WTC11 (cell line): Measurements from ENCODE around the gene AJM1. TPM values are rescaled to one million over a fixed set of nuclear protein-coding genes. Genes with fewer than 3 reads are reported as not detected.

Source experiments
- ATAC-seq: fragments of 200-7000 bp; cut with Tn5 transposase; 2 replicates; pipeline ENCODE4 v1.10.0; 2021; ENCODE audit warnings: mild to moderate bottlenecking, moderate library complexity
- CTCF ChIA-PET: fragments of 300-600 bp; sonication (Branson Sonifier 250); formaldehyde crosslinking; loops from one replicate; lab custom pipeline; 2021; ENCODE audit warnings: antibody characterized with exemption; lab: Charles Lee
- POLR2A ChIA-PET: fragments of 350-600 bp; sonication (Branson Sonifier 250); formaldehyde crosslinking; loops from one replicate; lab custom pipeline; 2021; ENCODE audit warnings: antibody characterized with exemption; lab: Charles Lee
- DNase-seq: peaks from one replicate; pipeline ENCODE4 v3.0.0; 2021; ENCODE audit warnings: low spot score
- H3K27ac Mint-ChIP-seq: 2 replicates; pipeline ENCODE4 v1.8.0; 2021; ENCODE audit warnings: mixed read lengths
- H3K27me3 Mint-ChIP-seq: 2 replicates; pipeline ENCODE4 v1.8.0; 2021; ENCODE audit warnings: low read depth, mild to moderate bottlenecking, moderate library complexity, mixed read lengths
- H3K36me3 Mint-ChIP-seq: 2 replicates; pipeline ENCODE4 v1.8.0; 2021; ENCODE audit warnings: mixed read lengths
- H3K4me1 Mint-ChIP-seq: 2 replicates; pipeline ENCODE4 v1.8.0; 2022; ENCODE audit warnings: mixed read lengths
- H3K4me3 Mint-ChIP-seq: 2 replicates; pipeline ENCODE4 v1.8.0; 2021; ENCODE audit warnings: mild to moderate bottlenecking, moderate library complexity, mixed read lengths
- H3K9me3 Mint-ChIP-seq: 2 replicates; pipeline ENCODE4 v1.8.0; 2021; ENCODE audit warnings: mixed read lengths
- E2F1 ChIP-seq: sonication (generic); formaldehyde crosslinking; IDR thresholded peaks from 2 replicates; pipeline ENCODE4 v1.8.0; 2022; ENCODE audit warnings: mild to moderate bottlenecking, missing genetic modification reagents
- EMX1 ChIP-seq: fragments of 250-450 bp; sonication (Bioruptor Pico); IDR thresholded peaks from 2 replicates; pipeline ENCODE4 v1.8.0; 2021; ENCODE audit warnings: mild to moderate bottlenecking
- FOXK1 ChIP-seq: sonication (generic); formaldehyde crosslinking; IDR thresholded peaks from 2 replicates; pipeline ENCODE4 v1.8.0; 2022; ENCODE audit warnings: mild to moderate bottlenecking, moderate library complexity, missing genetic modification reagents
- HMGA2 ChIP-seq: fragments of 250-450 bp; sonication (Bioruptor Pico); IDR thresholded peaks from 2 replicates; pipeline ENCODE4 v1.4.0; 2021; ENCODE audit warnings: mild to moderate bottlenecking, moderate library complexity
- IRF1 ChIP-seq: sonication (generic); formaldehyde crosslinking; IDR thresholded peaks from 2 replicates; pipeline ENCODE4 v1.8.0; 2023; ENCODE audit warnings: missing genetic modification reagents
- MLX ChIP-seq: sonication (generic); formaldehyde crosslinking; IDR thresholded peaks from 2 replicates; pipeline ENCODE4 v1.8.1; 2023; ENCODE audit warnings: mild to moderate bottlenecking, missing genetic modification reagents, moderate library complexity
- MXD4 ChIP-seq: fragments of 250-450 bp; sonication (Bioruptor Pico); IDR thresholded peaks from 2 replicates; pipeline ENCODE4 v1.8.0; 2021; ENCODE audit warnings: mild to moderate bottlenecking, moderate library complexity, borderline replicate concordance
- NR1H2 ChIP-seq: sonication (generic); formaldehyde crosslinking; IDR thresholded peaks from 2 replicates; pipeline ENCODE4 v1.9.0; 2021; ENCODE audit warnings: mild to moderate bottlenecking, moderate library complexity, missing genetic modification reagents
- RELA ChIP-seq: sonication (generic); formaldehyde crosslinking; IDR thresholded peaks from 2 replicates; pipeline ENCODE4 v1.8.1; 2022; ENCODE audit warnings: missing genetic modification reagents, mild to moderate bottlenecking, borderline replicate concordance
- SP1 ChIP-seq: sonication (generic); formaldehyde crosslinking; conservative IDR thresholded peaks from 2 replicates; pipeline ENCODE4 v1.8.1; 2022; ENCODE audit warnings: missing genetic modification reagents
- TP53 ChIP-seq: sonication (generic); formaldehyde crosslinking; IDR thresholded peaks from 2 replicates; pipeline ENCODE4 v1.8.1; 2023; ENCODE audit warnings: mild to moderate bottlenecking, missing genetic modification reagents
- ZNF423 ChIP-seq: fragments of 250-450 bp; sonication (Bioruptor Pico); IDR thresholded peaks from 2 replicates; pipeline ENCODE4 v2.1.2; 2022; ENCODE audit warnings: mild to moderate bottlenecking, moderate library complexity
- ZNF671 ChIP-seq: fragments of 250-450 bp; sonication (Bioruptor Pico); IDR thresholded peaks from 2 replicates; pipeline ENCODE4 v1.8.0; 2021; ENCODE audit warnings: mild to moderate bottlenecking
- total RNA-seq: library from RNA; stranded (reverse); gene quantifications from 3 replicates; pipeline ENCODE4 v1.2.3, GENCODE V29; 2021
- TF ChIP-seq, protein P1 (sequence below): fragments of 250-450 bp; sonication (Bioruptor Pico); IDR thresholded peaks from 2 replicates; pipeline ENCODE4 v1.9.0; 2021; ENCODE audit warnings: moderate library complexity, mild to moderate bottlenecking, inconsistent platforms, borderline replicate concordance
- TF ChIP-seq, protein P2 (sequence below): sonication (generic); formaldehyde crosslinking; conservative IDR thresholded peaks from 2 replicates; pipeline ENCODE4 v1.8.1; 2023; ENCODE audit warnings: mild to moderate bottlenecking, low read depth, missing genetic modification reagents, moderate library complexity

Gene AJM1
- total RNA-seq, 1 experiment from 2014 or later: 1.6 TPM

GRCh38 chr9:136815422-136815782 lies 26.9 kb upstream of the AJM1 start:
- H3K4me3 Mint-ChIP-seq: no peak overlapping the region
- CTCF ChIA-PET: interaction anchor here (0.7 kb wide), 1 partner anchor 24 kb away, joined by 3 read pairs; no protein-coding TSS in a partner anchor
- no peaks in the 10 kb centered on the region for H3K27me3 Mint-ChIP-seq
- POLR2A ChIA-PET: no interaction called here
- H3K36me3 Mint-ChIP-seq: peaks cover 34% of the 10 kb centered on the region
- DNase-seq: no peak
- no peaks in the 10 kb centered on the region for H3K9me3 Mint-ChIP-seq
- H3K27ac Mint-ChIP-seq: no peak overlapping the region
- no peak for ATAC-seq
- TF ChIP-seq EMX1 (CRISPR knock-in tag): no peak
- no peak for TF ChIP-seq E2F1 (CRISPR knock-in tag)
- no peak for TF ChIP-seq HMGA2 (CRISPR knock-in tag)
- TF ChIP-seq RELA: no peak
- TF ChIP-seq, all 79 proteins: peak for 0
- peaks cover 3% of the 10 kb centered on the region; the same call in 1 of the 2 replicates for H3K4me1 Mint-ChIP-seq

- Mint-ChIP-seq H3K9me3 (no peaks in the 10 kb centered on the region), H3K27me3 (no peaks in the 10 kb centered on the region), H3K36me3 (peaks cover 9% of the 10 kb centered on the region), H3K4me3 (peak overlapping the region; percentile 75), H3K27ac (peak overlapping the region; percentile 14; the same call in 1 of the 2 replicates), H3K4me1 (peaks cover 14% of the 10 kb centered on the region)
- TF ChIP-seq, protein P1, sequence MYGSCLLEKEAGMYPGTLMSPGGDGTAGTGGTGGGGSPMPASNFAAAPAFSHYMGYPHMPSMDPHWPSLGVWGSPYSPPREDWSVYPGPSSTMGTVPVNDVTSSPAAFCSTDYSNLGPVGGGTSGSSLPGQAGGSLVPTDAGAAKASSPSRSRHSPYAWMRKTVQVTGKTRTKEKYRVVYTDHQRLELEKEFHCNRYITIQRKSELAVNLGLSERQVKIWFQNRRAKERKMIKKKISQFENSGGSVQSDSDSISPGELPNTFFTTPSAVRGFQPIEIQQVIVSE (CRISPR knock-in tag): no peak
- 0 out of 2 replicates have a peak, but pooled peaks have one; percentile 17 for TF ChIP-seq FOXK1 (CRISPR knock-in tag)
- 0 out of 2 replicates have a peak, but pooled peaks have one; percentile 23 for TF ChIP-seq IRF1 (CRISPR knock-in tag)
- TF ChIP-seq, protein P2, sequence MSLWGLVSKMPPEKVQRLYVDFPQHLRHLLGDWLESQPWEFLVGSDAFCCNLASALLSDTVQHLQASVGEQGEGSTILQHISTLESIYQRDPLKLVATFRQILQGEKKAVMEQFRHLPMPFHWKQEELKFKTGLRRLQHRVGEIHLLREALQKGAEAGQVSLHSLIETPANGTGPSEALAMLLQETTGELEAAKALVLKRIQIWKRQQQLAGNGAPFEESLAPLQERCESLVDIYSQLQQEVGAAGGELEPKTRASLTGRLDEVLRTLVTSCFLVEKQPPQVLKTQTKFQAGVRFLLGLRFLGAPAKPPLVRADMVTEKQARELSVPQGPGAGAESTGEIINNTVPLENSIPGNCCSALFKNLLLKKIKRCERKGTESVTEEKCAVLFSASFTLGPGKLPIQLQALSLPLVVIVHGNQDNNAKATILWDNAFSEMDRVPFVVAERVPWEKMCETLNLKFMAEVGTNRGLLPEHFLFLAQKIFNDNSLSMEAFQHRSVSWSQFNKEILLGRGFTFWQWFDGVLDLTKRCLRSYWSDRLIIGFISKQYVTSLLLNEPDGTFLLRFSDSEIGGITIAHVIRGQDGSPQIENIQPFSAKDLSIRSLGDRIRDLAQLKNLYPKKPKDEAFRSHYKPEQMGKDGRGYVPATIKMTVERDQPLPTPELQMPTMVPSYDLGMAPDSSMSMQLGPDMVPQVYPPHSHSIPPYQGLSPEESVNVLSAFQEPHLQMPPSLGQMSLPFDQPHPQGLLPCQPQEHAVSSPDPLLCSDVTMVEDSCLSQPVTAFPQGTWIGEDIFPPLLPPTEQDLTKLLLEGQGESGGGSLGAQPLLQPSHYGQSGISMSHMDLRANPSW (CRISPR knock-in tag): no peak
- peak; percentile 59; the same call in 1 of the 2 replicates for TF ChIP-seq ZNF423
- no peak for TF ChIP-seq NR1H2 (CRISPR knock-in tag)
- TF ChIP-seq ZNF671: no peak
- TF ChIP-seq SP1 (CRISPR knock-in tag): no peak
- no peak for TF ChIP-seq RELA
- TF ChIP-seq MLX: no peak
- TF ChIP-seq MXD4 (CRISPR knock-in tag): no peak
- peak; percentile 33; the same call in 1 of the 2 replicates for TF ChIP-seq TP53 (CRISPR knock-in tag)
- POLR2A ChIA-PET: interaction anchor here (1.0 to 1.7 kb wide), 3 partner anchors 8 to 31 kb away, joined by 3 to 4 read pairs (median 3); partner anchors contain the start of gene TMEM141
- CTCF ChIA-PET: interaction anchor here (0.5 to 5.8 kb wide), 7 partner anchors 14 to 248 kb away, joined by 3 to 64 read pairs (median 9); partner anchors contain the start of genes AJM1, LCN8, RABL6 and TMEM141
- DNase-seq (peak; percentile 47), ATAC-seq (peak; percentile 73)
Measured at GRCh38 chr9:136820971-136821825, 21.1 kb upstream of the AJM1 start.
